ENCODE data around the gene ACAN.

Gene ACAN

GRCh38 chr15:88906130-88906529 is 102.9 kb downstream of the ACAN start:
- no peak for TF ChIP-seq CREB5 (CRISPR knock-in tag; IDR thresholded peaks at IDR 0.05; ENCODE audit: low read depth)
- no peak for TF ChIP-seq ISL1 (CRISPR knock-in tag; IDR thresholded peaks at IDR 0.05)
- TF ChIP-seq CSRNP3 (CRISPR knock-in tag; IDR thresholded peaks at IDR 0.05) = no peak
- no peak for TF ChIP-seq ESRRG (CRISPR knock-in tag; IDR thresholded peaks at IDR 0.05)
- no peak for TF ChIP-seq TSHZ2 (CRISPR knock-in tag; IDR thresholded peaks at IDR 0.05)
- TF ChIP-seq PATZ1 (CRISPR knock-in tag; IDR thresholded peaks at IDR 0.05; ENCODE audit: borderline replicate concordance) = no peak
- no peak for TF ChIP-seq TOX (CRISPR knock-in tag; IDR thresholded peaks at IDR 0.05; ENCODE audit: borderline replicate concordance)
- TF ChIP-seq ZC3H10 (CRISPR knock-in tag; IDR thresholded peaks at IDR 0.05) = no peak
- no peak for TF ChIP-seq ZNF70 (CRISPR knock-in tag; IDR thresholded peaks at IDR 0.05)
- TF ChIP-seq TCF4 (CRISPR knock-in tag; IDR thresholded peaks at IDR 0.05; ENCODE audit: borderline replicate concordance) = no peak
- no peak for TF ChIP-seq ZNF8 (CRISPR knock-in tag; IDR thresholded peaks at IDR 0.05)
- TF ChIP-seq RARB (CRISPR knock-in tag; IDR thresholded peaks at IDR 0.05) = no peak
- TF ChIP-seq PPARA (CRISPR knock-in tag; IDR thresholded peaks at IDR 0.05; ENCODE audit: borderline replicate concordance) = no peak
- no peak for TF ChIP-seq ZFP3 (CRISPR knock-in tag; IDR thresholded peaks at IDR 0.05)
- no peak for TF ChIP-seq OSR1 (CRISPR knock-in tag; IDR thresholded peaks at IDR 0.05)
- no peak for ATAC-seq

- TF ChIP-seq ZNF8 (CRISPR knock-in tag; IDR thresholded peaks at IDR 0.05) (no peak), ZFP30 (CRISPR knock-in tag; IDR thresholded peaks at IDR 0.05) (no peak), TOX (CRISPR knock-in tag; IDR thresholded peaks at IDR 0.05; ENCODE audit: borderline replicate concordance) (no peak), PATZ1 (CRISPR knock-in tag; IDR thresholded peaks at IDR 0.05; ENCODE audit: borderline replicate concordance) (no peak)
- ATAC-seq = no peak
Measured at GRCh38 chr15:88906551-88906950, 103.3 kb downstream of the ACAN start.

GRCh38 chr15:88907111-88907510 is 103.9 kb downstream of the ACAN start:
- no peak for ATAC-seq
- TF ChIP-seq TCF4 (CRISPR knock-in tag; IDR thresholded peaks at IDR 0.05; ENCODE audit: borderline replicate concordance) (no peak), SNAI2 (CRISPR knock-in tag; IDR thresholded peaks at IDR 0.05) (no peak), ZNF8 (CRISPR knock-in tag; IDR thresholded peaks at IDR 0.05) (no peak), ARNTL (CRISPR knock-in tag; IDR thresholded peaks at IDR 0.05; ENCODE audit: borderline replicate concordance, low read depth) (no peak), PATZ1 (CRISPR knock-in tag; IDR thresholded peaks at IDR 0.05; ENCODE audit: borderline replicate concordance) (no peak), ZFP3 (CRISPR knock-in tag; IDR thresholded peaks at IDR 0.05) (no peak), OSR1 (CRISPR knock-in tag; IDR thresholded peaks at IDR 0.05) (no peak), CSRNP3 (CRISPR knock-in tag; IDR thresholded peaks at IDR 0.05) (no peak), ESRRG (CRISPR knock-in tag; IDR thresholded peaks at IDR 0.05) (no peak), PPARA (CRISPR knock-in tag; IDR thresholded peaks at IDR 0.05; ENCODE audit: borderline replicate concordance) (no peak), TSHZ2 (CRISPR knock-in tag; IDR thresholded peaks at IDR 0.05) (no peak), ZFP30 (CRISPR knock-in tag; IDR thresholded peaks at IDR 0.05) (no peak), CSDC2 (CRISPR knock-in tag; IDR thresholded peaks at IDR 0.05) (no peak), BACH2 (CRISPR knock-in tag; IDR thresholded peaks at IDR 0.05; ENCODE audit: borderline replicate concordance) (no peak), ZNF565 (CRISPR knock-in tag; conservative IDR thresholded peaks at IDR 0.05; ENCODE audit: low read depth) (no peak), RARB (CRISPR knock-in tag; IDR thresholded peaks at IDR 0.05) (no peak)
